ENCODE data around the gene ZNF878. TPM values are rescaled to one million over a fixed set of nuclear protein-coding genes. Genes with fewer than 3 reads are reported as not detected.

Gene ZNF878
- total and polyA plus RNA-seq, 9 of the 15 experiments (the other 6 are each of a cell fraction or from before 2014, with no cell fraction given) = 0.30 to 1.4 (median 0.50) TPM

GRCh38 chr19:12064590-12065538 lies 12.1 kb upstream of the ZNF878 start, which contains the start of gene ZNF844:
TSS of gene ZNF844 (plus strand) at chr19:12064731. CDS start at chr19:12064874, 143 bp downstream.
- Histone ChIP-seq H3K27ac (ENCODE audit: extremely low read depth, low read depth, low read length) (peak within 1 kb of the TSS; percentile 91), H3K27me3 (ENCODE audit: control insufficient read depth in 2 of 2, insufficient read depth in 2 of 2, low read length in 2 of 2) (no peaks in the 10 kb centered on the region), H2AFZ (ENCODE audit: low read depth, low read length) (peak within 1 kb of the TSS; percentile 89), H3K4me3 (peak within 1 kb of the TSS; percentile 55), H3K9me3 (replicated peaks; ENCODE audit: control insufficient read depth, insufficient read depth, low read depth, low read length) (peaks cover 4% of the 10 kb centered on the region), H3K4me1 (replicated peaks in 1 of 2; ENCODE audit: control insufficient read depth in 2 of 2, insufficient read depth in 2 of 2, low read length in 2 of 2) (peaks cover 0 to 14% of the 10 kb centered on the region in 2 experiments; a peak in 2 of 5 replicates), H3K79me2 (ENCODE audit: control insufficient read depth, insufficient read depth, low read length) (peaks cover 17% of the 10 kb centered on the region), H3K9ac (ENCODE audit: insufficient read depth in 1 of 2, low read depth in 2 of 2, low read length in 2 of 2) (peak within 1 kb of the TSS; percentile 81 to 89), H3K9me1 (ENCODE audit: control insufficient read depth, insufficient read depth, low read length) (no peaks in the 10 kb centered on the region), H3K36me3 (ENCODE audit: control insufficient read depth, insufficient read depth, low read length) (peaks cover 2% of the 10 kb centered on the region; the same call in 1 of the 3 replicates), H4K20me1 (replicated peaks; ENCODE audit: control insufficient read depth, insufficient read depth, low read length) (no peaks in the 10 kb centered on the region), H3K4me2 (ENCODE audit: insufficient read depth, low read length) (peak within 1 kb of the TSS; percentile 81)
- ChIA-PET POLR2A (interaction anchor here (0.5 to 0.8 kb wide), 3 partner anchors 10 to 806 kb away, joined by 3 read pairs; no protein-coding TSS in a partner anchor), CTCF (ENCODE audit: low intra/inter-chr PET ratio) (no interaction called here)
- 23% methylated on average over 32 of the region's 66 CpGs for WGBS (ENCODE audit: insufficient coverage, low coverage, missing lambda C conversion rate)
- in situ Hi-C loops (cut with MboI) (no loop called here), intact Hi-C loops (cut with micrococcal nuclease) (no loop called here)
- TSS peak; percentile 85 for BruUV-seq (replicated peaks)
- ATAC-seq (peak; percentile 93), FAIRE-seq (peak; percentile 90), DNase-seq (ENCODE audit: extremely low read depth in 1 of 4, low spot score in 3 of 4) (peak; percentile 80 to 88 (median 83))
- TF ChIP-seq POLR2A (conservative IDR thresholded peaks at IDR 0.05) (peak; percentile 83), TRIM24 (IDR thresholded peaks at IDR 0.05) (0 out of 4 replicates have a peak, but pooled peaks of 1 of the 2 experiments have one; percentile 59), IRF2 (CRISPR knock-in tag; IDR thresholded peaks at IDR 0.05) (no peak), RBFOX2 (IDR thresholded peaks at IDR 0.05; ENCODE audit: low read depth, low read length) (peak; percentile 97), E2F6 (IDR thresholded peaks at IDR 0.05; ENCODE audit: borderline replicate concordance in 1 of 2, extremely low read depth in 1 of 2, insufficient read depth in 1 of 2, insufficient read length in 1 of 2, low read depth in 1 of 2, low read length in 1 of 2, poor library complexity in 1 of 2, severe bottlenecking in 1 of 2) (peak in 1 of 2 experiments; percentile 27), NFYB (IDR thresholded peaks at IDR 0.05; ENCODE audit: extremely low read depth, insufficient read length) (peak; percentile 87), TBP (optimal IDR thresholded peaks at IDR 0.05; ENCODE audit: low read depth, low read length) (peak; percentile 96), EP400 (IDR thresholded peaks at IDR 0.05) (peak; percentile 81), L3MBTL2 (IDR thresholded peaks at IDR 0.05) (peak; percentile 59; the same call in 1 of the 2 replicates), PHF8 (IDR thresholded peaks at IDR 0.05; ENCODE audit: borderline replicate concordance, low read length) (peak; percentile 45; the same call in 1 of the 2 replicates), HDAC1 (IDR thresholded peaks at IDR 0.05) (peak in 1 of 2 experiments; percentile 26; a peak in 1 of 4 replicates), PTBP1 (IDR thresholded peaks at IDR 0.05; ENCODE audit: low read depth, low read length) (no peak), VEZF1 (CRISPR knock-in tag; IDR thresholded peaks at IDR 0.05) (peak; percentile 47; the same call in 1 of the 2 replicates), POLR2G (IDR thresholded peaks at IDR 0.05; ENCODE audit: low read depth, low read length) (peak; percentile 98), SUPT5H (IDR thresholded peaks at IDR 0.05) (peak; percentile 72), SFPQ (IDR thresholded peaks at IDR 0.05; ENCODE audit: low read depth, low read length) (no peak)

Data from K562 (cell line).